HG02642 (cell line): ENCODE data around the gene ZMYND8.
"Not testable (repeated sequence)": the region's sequence is repeated elsewhere in the genome, so short reads cannot be mapped to it uniquely, and the experiment has no call there.

ENCODE experiments used
- ATAC-seq: cut with Tn5 transposase; IDR thresholded peaks from one replicate; pipeline ENCODE4 v1.9.1; 2021; ENCODE audit warnings: mild to moderate bottlenecking; ENCODE audit not compliant: unreplicated experiment, poor library complexity

The ZMYND8 gene

DNA sequence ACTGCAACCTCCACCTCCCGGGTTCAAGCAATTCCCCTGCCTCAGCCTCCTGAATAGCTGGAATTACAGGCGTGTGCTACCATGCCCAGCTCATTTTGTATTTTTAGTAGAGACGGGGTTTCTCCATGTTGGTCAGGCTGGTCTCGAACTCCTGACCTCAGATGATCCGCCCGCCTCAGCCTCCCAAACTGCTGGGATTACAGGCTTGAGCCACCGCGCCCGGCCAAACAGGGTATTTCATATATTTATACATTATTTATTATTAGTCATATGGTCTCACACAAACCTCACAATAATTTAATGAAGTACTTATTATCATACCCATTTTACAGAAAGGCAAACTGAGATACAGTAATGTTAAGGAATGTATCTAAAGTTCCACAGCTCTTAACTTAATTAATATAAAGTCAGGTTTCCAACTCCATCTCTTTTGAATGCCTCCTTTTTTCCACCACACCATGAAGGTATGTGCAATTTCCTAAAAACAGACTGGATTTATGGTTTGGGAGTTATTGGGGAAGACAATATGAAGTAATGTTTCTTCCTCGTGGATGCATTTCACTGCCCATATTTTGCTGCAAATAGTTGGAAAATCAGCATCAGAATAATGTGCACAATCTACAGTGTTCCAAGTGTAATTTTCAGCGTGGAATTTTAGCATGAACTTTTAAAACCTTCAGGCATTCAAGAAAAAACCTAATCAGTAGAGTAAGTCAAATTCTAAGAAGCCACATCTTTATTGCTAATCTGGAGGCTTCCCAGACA, 65.7 kb downstream of the ZMYND8 start:
- no peak for ATAC-seq

DNA sequence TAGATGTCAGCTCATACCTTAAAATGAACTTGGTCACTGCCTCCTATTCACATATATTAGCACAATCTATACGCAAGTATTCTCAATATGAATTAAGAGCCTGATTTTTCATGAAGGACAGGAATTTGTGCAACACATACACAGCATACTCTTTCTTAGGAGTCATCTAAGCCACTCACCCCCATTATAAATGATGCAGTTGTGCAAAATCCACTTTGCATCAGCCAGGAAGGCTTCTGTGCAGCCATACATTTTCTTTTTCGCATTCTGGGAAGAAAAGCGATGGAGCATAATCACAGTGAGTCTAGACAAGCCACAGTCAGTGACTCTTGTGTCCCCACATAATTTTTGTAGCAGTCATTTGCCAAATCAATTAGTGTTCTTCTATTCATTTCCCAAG, 66.5 kb downstream of the ZMYND8 start:
- no peak for ATAC-seq

DNA sequence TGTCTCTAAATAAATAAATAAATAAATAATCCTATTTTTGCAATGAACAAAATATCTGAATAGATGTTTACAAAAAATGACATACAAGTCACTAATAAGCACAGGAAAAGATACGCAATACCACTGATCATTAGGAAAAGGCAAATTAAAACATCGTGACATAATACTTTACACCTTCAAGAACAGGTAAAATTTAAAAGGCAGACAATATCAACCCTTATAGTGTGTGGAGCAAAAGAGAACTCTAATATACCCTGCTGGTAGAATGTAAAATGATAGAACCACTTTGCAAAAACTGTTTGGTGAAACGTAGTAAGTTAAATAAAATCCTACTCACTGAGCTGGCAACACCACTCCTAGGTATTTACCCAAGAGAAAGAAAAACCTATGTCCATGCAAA, 67.4 kb downstream of the ZMYND8 start:
- no peak for ATAC-seq

DNA sequence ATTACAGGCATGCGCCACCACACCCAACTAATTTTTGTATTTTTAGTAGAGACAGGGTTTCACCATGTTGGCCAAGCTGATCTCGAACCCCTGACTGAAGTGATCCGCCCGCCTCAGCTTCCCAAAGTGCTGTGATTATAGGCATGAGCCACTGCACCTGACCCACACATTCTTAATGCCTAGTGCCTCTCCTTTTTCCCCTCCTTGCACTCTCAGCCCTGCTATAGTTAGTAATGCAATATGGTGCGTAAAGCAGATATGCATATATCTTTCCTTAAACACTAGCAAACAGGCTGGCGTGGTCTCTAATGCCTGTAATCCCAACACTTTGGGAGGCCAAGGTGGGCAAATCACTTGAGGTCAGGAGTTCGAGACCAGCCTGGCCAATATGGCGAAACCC, 68.0 kb downstream of the ZMYND8 start:
- not testable (repeated sequence) for ATAC-seq

DNA sequence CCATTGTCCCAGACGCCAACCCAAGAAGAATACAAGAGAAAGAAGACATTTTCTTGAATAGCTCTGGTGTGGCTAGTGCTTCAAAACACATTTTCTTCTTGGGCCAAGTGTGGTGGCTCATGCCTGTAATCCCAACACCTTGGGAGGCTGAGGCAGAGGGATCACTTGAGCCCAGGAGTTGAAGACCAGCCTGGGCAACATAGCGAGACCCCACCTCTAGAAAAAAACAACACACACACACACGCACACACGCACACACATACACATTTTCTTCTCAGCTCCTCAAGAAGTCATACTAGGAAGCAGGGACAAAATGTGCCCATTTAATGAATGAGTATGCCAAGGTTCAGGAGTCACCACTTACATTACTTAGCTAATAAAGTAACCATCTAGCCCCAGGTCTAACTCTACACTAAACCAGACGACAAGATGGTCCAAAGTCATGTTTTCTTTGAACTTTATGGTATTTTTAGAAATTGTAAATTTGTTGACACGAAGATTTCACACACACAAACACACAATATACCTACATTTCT, 68.8 kb downstream of the ZMYND8 start:
- ATAC-seq: no peak

DNA sequence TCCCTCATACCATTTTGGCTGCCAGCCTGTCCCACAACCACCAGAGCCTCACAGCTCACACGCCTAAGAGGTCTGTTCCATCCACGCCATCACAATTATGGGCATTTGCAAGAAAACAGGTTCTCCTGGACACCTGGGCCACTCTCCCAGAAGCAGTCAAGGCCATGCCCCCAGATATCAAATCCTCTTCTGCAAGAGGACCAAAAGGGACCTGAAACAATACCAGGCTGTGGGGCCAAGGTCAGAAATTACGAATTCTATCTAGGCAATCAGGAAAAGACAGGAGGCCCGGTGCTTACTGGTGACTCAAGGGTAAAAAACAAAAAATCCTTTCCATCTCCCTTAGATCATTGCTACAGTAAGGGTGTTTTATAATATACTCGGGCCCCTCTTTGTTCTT, 69.8 kb downstream of the ZMYND8 start:
- no peak for ATAC-seq

DNA sequence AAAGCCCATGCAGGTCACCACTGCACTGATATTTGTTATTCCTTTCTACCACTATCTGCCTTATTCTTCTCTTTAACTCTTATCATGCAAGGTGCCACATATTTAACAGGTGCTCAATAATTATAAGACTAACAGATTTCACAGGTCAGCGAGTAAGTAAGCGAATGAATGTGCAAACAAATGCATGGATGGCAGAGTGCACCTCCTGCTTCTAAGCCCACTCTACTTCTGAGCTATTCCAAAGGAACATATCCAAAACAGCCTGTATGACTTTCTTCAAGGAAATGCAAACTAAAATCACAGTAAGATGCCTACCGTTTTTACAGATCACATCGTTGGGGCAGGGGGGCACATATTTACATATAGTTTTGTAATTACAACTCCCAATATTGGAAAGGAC, 71.3 kb downstream of the ZMYND8 start:
- no peak for ATAC-seq

DNA sequence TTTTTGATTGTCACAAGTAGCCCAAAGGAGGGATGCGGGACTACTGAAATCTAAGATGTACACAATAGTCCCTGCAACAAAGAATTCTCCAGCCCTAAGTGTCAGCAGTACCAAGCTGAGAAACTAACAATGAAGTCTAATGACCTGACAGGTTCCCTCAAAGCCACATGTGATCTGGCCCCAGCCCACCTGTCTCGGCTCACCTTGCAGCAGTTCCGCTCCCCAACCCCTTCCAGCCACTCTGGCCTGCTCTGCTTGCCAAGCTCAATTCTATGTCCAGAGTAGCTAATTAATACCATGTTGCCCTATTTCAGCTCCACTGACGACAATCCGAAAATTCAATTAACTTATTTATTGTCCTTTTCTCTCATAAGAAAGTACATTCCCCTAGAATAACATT, 72.1 kb downstream of the ZMYND8 start:
- ATAC-seq: no peak

DNA sequence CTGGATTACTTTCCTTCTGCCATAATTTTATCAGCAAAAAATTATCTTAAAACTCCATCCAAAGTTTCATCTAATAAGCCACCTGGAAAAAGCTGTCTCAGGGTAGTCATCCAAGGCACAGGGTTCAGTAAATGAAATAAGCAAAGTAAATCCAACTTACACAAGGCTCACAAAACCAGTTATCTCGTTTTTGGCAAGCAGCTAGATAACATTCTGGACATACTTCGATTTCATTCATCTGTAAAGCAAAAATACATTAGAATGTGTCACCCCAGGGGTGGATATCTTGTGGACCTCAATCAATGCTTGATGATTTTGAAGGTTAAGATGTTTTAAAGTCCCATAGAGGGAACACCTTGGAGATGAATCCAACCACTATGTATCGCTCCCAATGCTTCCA, 73.1 kb downstream of the ZMYND8 start:
- ATAC-seq: no peak

DNA sequence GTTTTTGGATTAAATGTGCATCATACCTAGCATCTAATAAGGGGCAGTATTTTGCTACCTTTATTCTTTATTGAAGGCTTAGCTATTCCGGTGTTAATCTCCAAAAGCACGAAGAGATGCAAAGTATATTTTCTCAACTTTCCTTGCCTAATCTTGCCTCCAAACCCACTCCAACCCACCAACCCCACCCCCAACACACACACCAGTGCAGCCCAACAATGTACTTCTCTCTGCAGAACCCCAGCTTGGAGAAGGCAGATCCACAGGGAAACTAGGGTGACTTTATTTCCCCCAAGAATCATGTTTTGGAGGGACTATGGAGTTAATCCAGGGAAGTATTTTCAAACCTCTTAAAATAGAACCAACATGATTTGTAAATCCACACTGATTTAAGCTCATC, 73.6 kb downstream of the ZMYND8 start:
- ATAC-seq: no peak

DNA sequence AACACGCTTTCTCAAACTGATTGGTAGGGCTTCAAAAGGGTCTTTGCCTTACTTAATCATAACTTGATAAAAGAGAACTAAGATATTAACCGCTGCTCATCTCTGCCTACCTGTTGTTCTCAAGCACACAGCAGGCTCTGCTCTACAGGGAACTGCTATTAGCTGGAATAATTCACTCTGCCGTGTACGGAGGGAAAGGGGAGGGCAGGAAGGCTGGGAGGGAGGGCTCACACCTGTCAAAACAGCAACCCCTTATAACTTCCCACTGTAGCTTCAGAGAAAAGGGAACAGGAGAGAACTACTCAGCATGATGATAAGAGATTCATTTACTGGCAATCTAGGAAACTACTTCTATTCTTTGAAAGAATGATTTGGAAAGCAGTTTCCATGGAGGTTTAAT, 75.1 kb downstream of the ZMYND8 start:
- no peak for ATAC-seq

DNA sequence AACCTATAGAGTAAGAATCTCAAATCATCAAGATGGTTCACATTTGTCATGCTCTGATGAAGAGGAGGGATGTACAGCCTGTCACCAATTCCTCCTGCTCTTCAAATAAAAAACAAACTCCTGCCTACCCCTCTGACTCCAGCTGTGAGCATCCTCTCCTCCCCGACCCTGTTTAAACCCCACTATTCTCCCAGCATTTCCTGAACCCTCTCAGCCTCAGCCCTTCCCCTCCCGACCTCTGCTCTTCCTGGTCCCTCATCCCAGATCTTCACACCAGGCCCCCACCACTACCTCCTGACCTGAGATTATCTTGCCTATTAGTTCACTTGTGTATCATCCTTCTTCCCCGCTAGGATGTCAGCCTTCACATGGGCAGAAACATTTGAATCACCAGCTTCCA, 75.8 kb downstream of the ZMYND8 start:
- no peak for ATAC-seq

DNA sequence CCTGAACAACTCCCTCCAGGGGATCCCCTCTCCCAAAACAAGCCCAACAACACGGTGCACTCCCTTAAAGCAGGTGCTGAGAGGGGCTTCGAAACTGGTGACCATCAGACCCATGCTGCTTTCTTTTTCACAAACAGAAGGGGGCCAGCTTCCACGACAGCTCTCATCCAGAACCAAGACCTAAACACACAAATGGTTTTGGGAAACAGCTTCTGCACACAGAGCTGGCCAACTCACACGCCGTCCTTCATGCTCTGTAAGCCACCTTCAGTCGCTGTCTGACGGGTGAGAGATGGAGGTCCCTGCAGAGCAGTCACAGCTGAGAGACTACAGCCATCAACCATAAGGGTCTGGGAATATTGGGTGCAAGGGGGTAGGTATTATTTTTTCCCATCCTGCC, 76.3 kb downstream of the ZMYND8 start:
- ATAC-seq: no peak

DNA sequence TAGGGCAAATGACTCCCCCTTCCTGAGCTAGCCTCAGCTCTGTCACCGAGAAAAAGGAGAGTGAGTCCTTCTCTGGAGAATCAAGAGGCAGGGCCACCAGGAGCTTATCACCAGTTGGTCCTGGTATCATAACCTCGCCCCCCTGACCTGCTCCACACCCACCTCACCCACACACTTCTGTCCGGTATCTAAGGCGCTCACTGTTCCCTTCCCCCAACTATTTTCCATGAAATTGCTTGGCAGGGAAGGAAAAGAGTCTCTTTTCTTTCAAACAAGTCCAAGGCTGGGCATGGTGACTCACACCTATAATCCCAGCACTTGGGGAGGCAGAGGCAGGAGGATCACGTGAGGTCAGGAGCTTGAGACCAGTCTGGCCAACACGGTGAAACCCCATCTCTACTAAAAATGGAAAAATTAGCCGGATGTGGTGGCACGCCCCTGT, 77.6 kb downstream of the ZMYND8 start:
- ATAC-seq: no peak

DNA sequence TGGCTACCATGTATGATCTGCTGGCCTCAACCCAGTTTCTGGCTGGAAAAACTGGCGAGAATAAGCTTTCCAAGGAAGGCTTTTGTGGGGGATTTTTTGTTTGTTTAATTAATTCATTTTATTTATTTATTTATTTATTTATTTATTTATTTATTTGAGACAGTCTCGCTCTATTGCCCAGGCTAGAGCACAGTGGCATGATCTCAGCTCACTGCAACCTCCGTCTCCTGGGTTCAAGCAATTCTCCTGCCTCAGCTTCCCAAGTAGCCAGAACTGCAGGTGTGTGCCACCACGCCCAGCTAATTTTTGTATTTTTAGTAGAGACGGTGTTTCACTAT, 79.0 kb downstream of the ZMYND8 start:
- ATAC-seq: not testable (repeated sequence)

DNA sequence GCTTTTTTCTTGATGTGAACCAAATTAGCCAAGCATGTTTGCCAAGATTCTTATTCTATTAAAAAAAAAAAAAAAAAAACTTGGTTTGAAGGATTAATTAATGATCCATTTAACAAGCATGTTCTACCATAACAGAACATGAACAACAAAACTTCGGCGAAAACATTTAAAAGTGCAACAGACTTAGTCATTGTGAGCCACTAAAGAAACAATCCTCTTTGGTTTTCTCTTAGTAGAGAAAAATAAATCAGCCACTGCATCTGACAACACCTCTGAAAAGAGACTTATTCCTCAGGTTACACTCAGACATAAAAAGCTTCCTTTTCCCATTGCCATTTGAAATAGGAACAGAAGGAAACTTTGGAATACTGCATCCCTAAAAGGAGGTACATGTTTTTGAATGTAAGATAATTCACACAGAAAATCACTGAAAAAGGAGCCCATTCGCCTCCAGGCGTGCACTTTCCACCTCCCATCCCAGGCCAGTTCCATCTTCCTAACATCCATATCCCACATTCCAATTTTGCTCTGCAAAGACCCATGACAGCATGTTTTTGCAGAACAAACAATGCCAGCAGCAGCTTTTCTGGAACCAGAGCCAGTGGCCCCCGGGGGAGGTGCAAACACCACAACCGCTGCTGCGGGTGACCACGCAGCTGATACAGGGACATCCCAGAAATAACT, 79.5 kb downstream of the ZMYND8 start:
- no peak for ATAC-seq

DNA sequence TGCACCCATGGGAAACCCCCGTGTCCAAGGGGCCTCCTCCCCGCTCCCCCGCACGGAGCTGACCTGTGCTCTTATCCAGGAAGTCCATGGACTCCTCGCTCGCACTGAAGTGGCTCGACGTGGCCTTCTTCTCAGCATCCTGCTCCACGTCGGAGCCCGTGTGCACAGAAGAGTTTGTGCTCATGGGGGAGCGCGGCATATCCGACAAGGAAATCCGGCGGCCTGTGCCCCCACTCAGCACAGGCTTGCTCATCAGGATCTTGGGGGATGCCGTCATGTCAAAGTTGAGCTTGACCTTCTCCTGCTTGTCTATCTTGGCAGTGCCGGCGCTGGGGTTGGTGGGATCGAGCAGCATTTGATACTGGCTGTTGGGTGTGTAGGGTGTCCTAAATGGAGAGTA, 80.2 kb downstream of the ZMYND8 start:
- ATAC-seq: no peak

DNA sequence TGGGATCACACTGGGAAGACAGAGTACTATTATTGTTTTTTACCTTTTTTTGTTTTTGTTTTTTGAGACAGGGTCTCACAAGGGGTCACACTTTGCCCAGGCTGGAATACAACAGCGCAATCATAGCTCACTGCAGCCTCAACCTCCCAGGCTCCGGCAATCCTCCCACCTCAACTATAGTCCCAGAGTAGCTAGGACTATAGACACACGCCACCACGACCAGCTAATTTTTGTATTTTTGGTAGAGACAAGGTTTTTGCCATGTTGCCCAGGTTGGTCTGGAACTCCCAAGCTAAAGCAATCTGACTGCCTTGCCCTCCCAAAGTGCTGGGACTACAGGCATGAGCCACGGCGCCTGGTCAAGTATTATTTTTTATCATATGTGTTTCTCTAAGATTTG, 81.0 kb downstream of the ZMYND8 start:
- no peak for ATAC-seq

DNA sequence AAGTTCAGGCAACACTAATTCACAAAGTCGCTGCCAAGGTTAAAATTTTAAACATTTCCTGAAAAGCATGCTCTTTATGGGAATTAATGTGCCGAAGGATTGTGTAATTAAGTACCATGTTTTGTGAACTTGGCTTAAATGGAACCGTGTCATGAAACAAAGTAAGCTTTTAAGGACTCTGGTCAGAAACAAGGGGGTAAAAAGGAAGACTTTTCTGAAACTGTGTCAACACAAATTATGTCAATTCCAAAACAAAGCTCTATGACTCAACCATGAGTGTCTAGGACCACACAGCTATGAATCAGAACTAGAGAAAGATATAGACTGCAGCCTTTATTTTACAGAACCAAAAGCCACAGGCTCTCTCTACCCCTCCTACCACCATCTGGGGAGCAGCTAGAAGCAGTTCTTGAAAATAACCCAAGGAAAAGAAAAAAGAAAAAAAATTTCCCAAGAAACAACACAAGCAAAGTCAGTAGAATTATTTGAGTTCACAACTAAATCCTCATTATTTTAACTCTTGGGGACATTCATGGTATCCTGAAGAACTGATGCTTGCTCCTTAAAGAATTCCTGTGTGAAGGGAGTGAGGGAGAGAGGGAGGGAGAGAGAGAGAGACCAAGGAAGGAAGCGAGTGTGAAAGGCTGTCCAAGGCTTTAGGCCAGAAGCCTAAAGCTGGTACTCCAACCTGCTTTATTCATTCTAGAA, 81.9 kb downstream of the ZMYND8 start:
- ATAC-seq: peak; percentile 76

DNA sequence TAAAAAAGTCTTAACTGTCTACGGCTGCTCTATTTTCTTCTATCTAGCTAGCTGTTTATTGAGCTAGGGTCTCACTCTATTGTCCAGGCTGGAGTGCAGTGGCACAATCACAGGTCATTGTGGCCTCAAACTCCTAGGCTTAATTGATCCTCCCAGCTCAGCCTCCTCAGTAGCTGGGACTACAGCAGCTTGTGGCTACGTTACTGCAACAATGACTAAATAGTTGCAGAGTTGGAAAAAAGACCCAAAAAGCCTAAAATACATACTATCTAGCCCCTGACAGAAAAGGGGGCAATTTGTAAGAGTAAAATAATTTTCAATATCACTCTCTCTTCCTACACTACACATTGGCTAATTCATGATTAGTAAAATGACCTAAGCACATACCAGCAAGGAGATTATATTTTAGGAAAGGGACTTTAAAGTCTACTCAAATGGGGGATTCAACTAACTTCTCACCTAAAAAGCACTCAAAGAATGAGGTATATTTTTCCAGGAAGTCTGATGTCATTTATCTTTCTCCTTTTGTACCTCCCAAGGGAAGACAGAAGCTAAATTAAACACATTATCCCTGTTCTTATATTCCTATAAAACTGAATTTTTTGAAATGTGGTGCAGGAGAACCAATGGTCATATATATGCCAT, 82.8 kb downstream of the ZMYND8 start:
- ATAC-seq: no peak
